ENCODE results near the gene CEP72. TPM values are rescaled to one million over a fixed set of nuclear protein-coding genes. Genes with fewer than 3 reads are reported as not detected.

CEP72 gene
- polyA plus RNA-seq, 1 donor (not counting 4 experiments of a cell fraction or from before 2014, with no cell fraction given): 4.5 TPM

- no peaks in the 10 kb centered on the region for H3K9me1 ChIP-seq (ENCODE audit: control insufficient read depth, extremely low read depth, insufficient read depth, low read length)
- no peak for FAIRE-seq
Measured at GRCh38 chr5:624951-625230, 12.8 kb downstream of the CEP72 start.

DNA sequence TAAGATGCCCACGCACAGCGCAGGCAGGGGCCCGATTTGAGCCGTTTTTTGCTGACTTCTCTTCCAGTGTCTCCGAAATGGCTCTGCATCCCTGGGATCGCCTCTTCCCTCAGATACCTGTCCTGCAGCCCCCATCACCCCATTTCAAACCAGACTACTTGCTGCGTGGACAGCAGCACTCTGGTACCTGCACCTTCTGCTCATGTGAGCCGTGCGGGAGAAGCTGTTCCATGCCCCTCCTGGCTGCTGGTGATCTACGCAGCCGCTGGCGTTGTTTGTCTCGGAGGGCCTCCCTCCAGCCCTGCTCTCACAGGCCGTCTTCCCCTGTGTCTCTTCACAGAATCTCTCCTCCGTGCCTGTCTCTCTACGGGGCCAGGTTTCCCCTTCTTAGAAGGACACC lies 13.4 kb downstream of the CEP72 start:
- dilution Hi-C loops (cut with MboI; ENCODE audit: extremely low pct_ligation_motif_present, low sequenced_read_pairs): no loop called here

More at GRCh38 chr5:624951-625230, 12.8 kb downstream of the CEP72 start:
- DNase-seq (ENCODE audit: low read depth, low spot score): no peak
- dilution Hi-C loops (cut with MboI; ENCODE audit: extremely low pct_ligation_motif_present, low sequenced_read_pairs): no loop called here
- Histone ChIP-seq H3K4me2 (ENCODE audit: control insufficient read depth, extremely low read depth, insufficient read depth, low read depth, low read length) (no peak overlapping the region), H2AFZ (ENCODE audit: control insufficient read depth, low read length) (no peak overlapping the region), H3K9ac (ENCODE audit: control insufficient read depth, extremely low read depth, insufficient read depth, low read length) (no peak overlapping the region), H3K9me3 (ENCODE audit: control insufficient read depth, low read depth, low read length) (no peaks in the 10 kb centered on the region), H4K20me1 (ENCODE audit: control insufficient read depth, extremely low read depth, insufficient read depth, low read length) (no peaks in the 10 kb centered on the region), H3K36me3 (ENCODE audit: control insufficient read depth in 2 of 2, extremely low read depth in 1 of 2, insufficient read depth in 2 of 2, low read length in 2 of 2) (peaks cover 9 to 29% of the 10 kb centered on the region in 2 experiments), H3K4me3 (ENCODE audit: control insufficient read depth in 2 of 3, extremely low read depth in 1 of 3, insufficient read depth in 2 of 3, low read depth in 1 of 3, low read length in 3 of 3) (no peak overlapping the region), H3K27me3 (ENCODE audit: control insufficient read depth, extremely low read depth, insufficient read depth, low read length) (no peaks in the 10 kb centered on the region), H3K27ac (ENCODE audit: control insufficient read depth, insufficient read depth, low read length) (no peak overlapping the region), H3K79me2 (ENCODE audit: control insufficient read depth, insufficient read depth, low read length) (no peaks in the 10 kb centered on the region), H3K4me1 (ENCODE audit: control insufficient read depth, extremely low read depth, insufficient read depth, low read length) (no peaks in the 10 kb centered on the region)
- TF ChIP-seq CTCF (optimal IDR thresholded peaks at IDR 0.05 in 1 of 3, IDR thresholded peaks at IDR 0.05 in 1 of 3, conservative IDR thresholded peaks at IDR 0.05 in 1 of 3; ENCODE audit: extremely low read depth in 1 of 3, insufficient read depth in 2 of 3, low read length in 3 of 3): no peak
- TF ChIP-seq EZH2 (IDR thresholded peaks at IDR 0.05; ENCODE audit: low read length): no peak

More for the DNA sequence above, 13.4 kb downstream of the CEP72 start:
- H3K36me3 ChIP-seq (ENCODE audit: control insufficient read depth in 2 of 2, extremely low read depth in 1 of 2, insufficient read depth in 2 of 2, low read length in 2 of 2): peaks cover 9 to 24% of the 10 kb centered on the region in 2 experiments
- H3K9me3 ChIP-seq (ENCODE audit: control insufficient read depth, low read depth, low read length): no peaks in the 10 kb centered on the region
- no peak overlapping the region for H3K4me2 ChIP-seq (ENCODE audit: control insufficient read depth, extremely low read depth, insufficient read depth, low read depth, low read length)
- no peak for FAIRE-seq
- H3K4me3 ChIP-seq (ENCODE audit: control insufficient read depth in 2 of 3, extremely low read depth in 1 of 3, insufficient read depth in 2 of 3, low read depth in 1 of 3, low read length in 3 of 3): no peak overlapping the region
- H4K20me1 ChIP-seq (ENCODE audit: control insufficient read depth, extremely low read depth, insufficient read depth, low read length): no peaks in the 10 kb centered on the region
- no peaks in the 10 kb centered on the region for H3K79me2 ChIP-seq (ENCODE audit: control insufficient read depth, insufficient read depth, low read length)
- DNase-seq (ENCODE audit: low read depth, low spot score): no peak
- H3K27ac ChIP-seq (ENCODE audit: control insufficient read depth, insufficient read depth, low read length): no peak overlapping the region
- H3K27me3 ChIP-seq (ENCODE audit: control insufficient read depth, extremely low read depth, insufficient read depth, low read length): no peaks in the 10 kb centered on the region
- H3K9ac ChIP-seq (ENCODE audit: control insufficient read depth, extremely low read depth, insufficient read depth, low read length): no peak overlapping the region
- H3K4me1 ChIP-seq (ENCODE audit: control insufficient read depth, extremely low read depth, insufficient read depth, low read length): no peaks in the 10 kb centered on the region
- H2AFZ ChIP-seq (ENCODE audit: control insufficient read depth, low read length): no peak overlapping the region
- H3K9me1 ChIP-seq (ENCODE audit: control insufficient read depth, extremely low read depth, insufficient read depth, low read length): no peaks in the 10 kb centered on the region
- TF ChIP-seq CTCF (optimal IDR thresholded peaks at IDR 0.05 in 1 of 3, IDR thresholded peaks at IDR 0.05 in 1 of 3, conservative IDR thresholded peaks at IDR 0.05 in 1 of 3; ENCODE audit: extremely low read depth in 1 of 3, insufficient read depth in 2 of 3, low read length in 3 of 3) (no peak), EZH2 (IDR thresholded peaks at IDR 0.05; ENCODE audit: low read length) (no peak)

Measured in keratinocyte (primary cell).